ENCODE data around the gene INAVA. TPM values are rescaled to one million over a fixed set of nuclear protein-coding genes. Genes with fewer than 3 reads are reported as not detected.
"Not testable (repeated sequence)": the region's sequence is repeated elsewhere in the genome, so short reads cannot be mapped to it uniquely, and the experiment has no call there.

The INAVA gene
- total RNA-seq, 1 donor from 2014 or later = not detected

DNA sequence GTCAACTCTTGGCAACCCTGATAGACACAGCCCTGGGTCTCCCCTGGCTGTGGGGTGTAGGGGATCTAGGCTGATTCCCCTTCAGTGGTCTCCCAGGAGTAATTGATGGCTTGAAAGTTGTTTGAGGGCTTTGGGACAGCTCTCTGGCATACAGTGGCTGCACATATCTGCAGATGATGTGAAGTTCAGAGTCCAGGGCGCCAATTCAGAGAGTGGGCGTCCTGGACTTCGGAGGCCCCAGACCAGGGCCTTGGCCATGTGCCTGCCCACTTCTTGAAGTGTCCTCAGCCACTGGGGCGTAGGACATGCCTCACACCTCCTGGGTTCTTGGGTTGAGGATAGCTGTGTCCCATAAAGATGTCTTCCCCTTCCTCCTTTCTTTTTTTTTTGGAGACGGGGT lies 2.6 kb downstream of the INAVA start:
- no peak for DNase-seq (ENCODE audit: low read depth in 2 of 2)

DNA sequence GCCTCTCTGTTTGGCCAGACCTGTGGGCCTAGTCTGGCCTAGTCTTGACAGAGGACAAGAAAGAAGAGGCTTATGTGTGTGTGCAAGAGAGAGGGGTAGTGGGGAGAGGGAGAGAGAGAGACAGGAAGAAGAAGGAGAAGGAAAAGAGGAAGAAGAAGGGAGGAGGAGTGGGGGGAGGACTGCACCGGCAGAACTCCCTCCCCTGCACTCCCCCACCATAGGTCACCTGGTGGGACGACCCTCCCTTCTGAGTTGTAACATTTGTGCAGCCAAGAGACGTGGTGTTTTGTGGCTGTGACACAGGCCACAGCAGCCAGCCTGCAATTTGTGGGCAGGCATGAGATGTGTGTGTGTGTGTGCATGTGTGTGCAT lies 4.3 kb downstream of the INAVA start:
- DNase-seq (ENCODE audit: low read depth in 2 of 2) = no peak

DNA sequence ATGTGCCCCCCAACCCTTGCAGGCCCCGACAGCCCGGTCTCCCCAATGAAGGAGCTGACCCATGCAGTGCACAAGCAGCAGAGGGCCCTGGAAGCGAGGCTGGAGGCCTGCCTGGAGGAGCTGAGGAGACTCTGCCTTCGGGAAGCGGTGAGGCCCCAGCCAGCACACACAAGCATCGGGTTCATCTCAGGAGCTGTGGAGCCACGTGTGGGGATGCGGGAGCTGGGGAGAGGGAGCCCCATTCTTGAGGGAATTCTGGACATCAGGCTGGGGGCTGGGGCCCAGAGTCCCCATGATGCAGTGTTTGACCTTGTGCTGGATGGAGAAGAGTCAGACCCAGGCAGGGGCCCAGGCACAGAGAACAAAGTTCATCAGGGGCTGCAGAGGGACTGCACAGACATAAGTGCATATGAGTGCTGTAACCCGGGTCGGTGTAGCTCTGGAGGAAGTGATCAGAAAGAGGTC lies 4.8 kb downstream of the INAVA start:
- DNase-seq (ENCODE audit: low read depth in 2 of 2) = no peak

- DNase-seq (ENCODE audit: low read depth in 2 of 2) = no peak
These were observed 5.5 kb downstream of the INAVA start for GRCh38 chr1:200899954-200900867.

GRCh38 chr1:200900877-200901276 lies 6.2 kb downstream of the INAVA start:
- no peak for DNase-seq (ENCODE audit: low read depth in 2 of 2)

GRCh38 chr1:200901350-200901749 lies 6.7 kb downstream of the INAVA start:
- DNase-seq (ENCODE audit: low read depth in 2 of 2) = no peak

- no peak for DNase-seq (ENCODE audit: low read depth in 2 of 2)
These were observed 7.2 kb downstream of the INAVA start for GRCh38 chr1:200901796-200902444.

DNA sequence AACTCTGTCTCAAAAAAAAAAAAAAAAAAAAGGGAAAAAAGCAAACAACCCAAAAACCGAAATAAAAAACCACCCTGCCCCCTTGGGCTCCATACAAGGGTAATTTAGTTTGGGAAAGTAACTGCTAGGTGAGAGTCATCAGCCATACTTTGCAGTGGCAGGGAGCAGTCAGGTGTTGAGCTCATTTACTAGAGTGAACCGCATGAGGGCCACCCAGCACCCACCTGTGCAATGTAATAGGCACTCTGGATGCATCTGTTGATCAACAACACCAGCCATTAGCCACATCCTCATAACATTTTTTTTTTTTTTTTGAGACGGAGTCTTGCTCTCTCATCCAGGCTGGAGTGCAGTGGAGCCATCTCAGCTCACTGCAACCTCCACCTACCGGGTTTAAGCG lies 9.1 kb downstream of the INAVA start:
- DNase-seq (ENCODE audit: low read depth in 2 of 2) = no peak

DNA sequence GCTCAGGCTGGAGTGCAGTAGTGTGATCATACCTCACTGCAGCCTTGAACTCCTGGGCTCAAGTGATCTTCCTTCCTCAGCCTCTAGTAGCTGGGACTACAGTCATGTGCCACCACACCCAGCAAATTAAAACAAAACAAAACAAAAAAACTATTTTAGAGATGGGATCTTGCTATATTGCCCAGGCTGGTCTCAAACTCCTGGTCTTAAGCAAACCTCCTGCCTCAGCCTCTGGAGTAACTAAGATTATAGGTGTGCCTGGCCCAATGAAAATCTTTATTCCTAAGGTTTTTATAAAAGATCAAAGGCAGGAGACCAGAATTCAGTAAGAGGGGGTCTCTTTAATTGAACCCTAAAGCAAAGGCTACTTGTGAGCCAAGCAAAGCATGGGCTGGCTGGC lies 10.1 kb downstream of the INAVA start:
- no peak for DNase-seq (ENCODE audit: low read depth in 2 of 2)

DNA sequence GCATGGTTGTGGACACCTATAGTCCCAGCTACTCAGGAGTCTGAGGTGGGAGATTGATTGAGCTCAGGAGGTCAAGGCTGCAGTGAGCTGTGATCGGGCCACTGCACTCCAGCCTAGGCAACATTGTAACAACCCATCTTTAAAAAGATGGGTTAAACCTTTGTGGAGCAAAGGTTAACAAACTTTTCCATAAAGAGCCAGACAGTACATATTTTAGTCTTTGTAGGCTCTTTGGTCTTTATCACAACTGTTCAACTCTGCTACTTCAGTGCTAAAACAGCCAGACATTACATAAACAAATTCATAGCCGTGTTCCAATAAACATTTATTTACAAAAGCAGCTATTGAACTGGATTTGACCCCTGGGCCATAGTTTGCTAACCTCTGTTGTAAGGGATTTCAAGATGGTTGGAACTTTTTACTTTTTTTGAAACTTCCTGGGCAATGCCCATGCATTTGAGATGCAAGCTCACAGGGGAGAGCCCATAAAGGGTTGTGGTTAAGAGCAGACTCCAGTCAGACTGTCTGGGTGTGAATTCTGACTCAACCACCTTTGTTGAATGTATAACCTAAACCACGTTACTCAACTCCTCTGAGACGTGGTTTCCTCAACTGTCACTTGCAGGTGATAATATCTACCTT lies 10.8 kb downstream of the INAVA start:
- DNase-seq (ENCODE audit: low read depth in 2 of 2) = no peak

DNA sequence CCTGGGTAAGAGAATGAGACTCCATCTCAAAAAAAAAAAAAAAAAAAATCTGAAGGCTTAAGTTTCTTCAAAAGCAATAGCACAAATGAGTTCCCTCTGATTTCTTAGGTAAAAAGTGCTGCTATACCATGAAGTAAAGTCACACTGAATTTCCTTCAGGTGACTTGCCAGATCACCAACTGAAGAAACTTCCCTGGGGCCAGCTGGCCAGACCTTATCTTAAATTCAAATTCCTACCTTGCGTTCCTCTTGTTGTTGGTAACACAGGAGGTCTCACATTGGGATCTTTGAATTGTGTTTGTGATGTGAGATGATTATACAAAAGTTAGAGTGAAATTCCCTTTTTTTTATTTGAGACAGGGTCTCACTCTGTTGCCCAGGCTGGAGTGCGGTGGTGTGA lies 11.8 kb downstream of the INAVA start:
- DNase-seq (ENCODE audit: low read depth in 2 of 2) = no peak

DNA sequence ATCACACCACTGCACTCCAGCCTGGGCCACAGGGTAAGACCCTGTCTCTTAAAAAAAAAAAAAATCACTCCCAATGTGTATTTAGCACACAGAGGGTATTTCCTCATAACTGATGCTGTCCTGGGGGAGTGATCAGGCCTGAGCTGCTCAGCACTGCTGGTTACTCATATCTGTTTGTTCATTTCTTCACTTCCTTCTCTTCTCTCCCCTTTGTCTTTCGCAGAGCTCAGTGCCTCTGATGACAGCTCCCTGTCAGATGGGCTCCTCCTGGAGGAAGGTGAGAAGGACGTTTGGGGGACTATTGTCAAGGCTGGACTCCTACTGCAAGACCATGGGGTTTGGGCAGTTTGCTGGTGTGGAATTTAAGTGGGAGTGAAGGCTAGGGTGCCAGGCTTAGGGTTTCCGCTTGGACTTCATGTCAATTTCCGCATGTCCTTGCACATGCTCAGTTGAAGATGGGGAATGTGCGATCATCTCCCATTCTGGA lies 13.0 kb downstream of the INAVA start:
- no peak for DNase-seq (ENCODE audit: low read depth in 2 of 2)

DNA sequence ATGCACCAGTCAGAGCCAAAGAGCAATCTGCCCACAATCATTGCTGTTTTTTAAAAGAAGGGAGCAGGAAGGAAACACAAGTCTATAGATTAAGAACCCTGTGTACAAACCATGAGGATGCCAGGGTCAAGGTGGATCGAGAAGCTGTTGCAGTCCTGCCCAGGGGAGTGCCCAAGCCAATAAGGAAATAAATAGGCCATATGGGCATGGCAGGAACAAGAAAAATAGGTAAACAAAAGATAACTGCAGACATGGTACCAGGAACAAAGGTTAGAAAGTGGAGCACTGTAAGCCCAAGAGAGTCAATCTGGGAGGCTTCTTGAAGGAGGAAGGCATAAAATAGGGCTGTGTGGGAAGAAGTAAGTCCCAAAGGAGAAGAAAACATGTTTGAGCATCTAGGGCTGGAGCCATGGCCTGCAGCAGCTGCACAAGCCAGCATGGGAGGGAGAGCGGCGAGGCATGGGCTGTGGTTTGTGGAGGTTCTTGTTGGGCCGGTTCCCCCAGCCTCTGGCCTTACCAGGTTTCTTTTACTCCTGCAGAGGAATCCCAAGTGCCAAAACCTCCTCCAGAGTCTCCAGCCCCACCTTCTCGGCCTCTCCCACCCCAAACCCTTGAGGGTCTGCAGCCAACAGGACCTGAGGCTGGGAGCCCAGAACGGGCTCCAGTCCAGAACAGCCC lies 13.6 kb downstream of the INAVA start:
- no peak for DNase-seq (ENCODE audit: low read depth in 2 of 2)

DNA sequence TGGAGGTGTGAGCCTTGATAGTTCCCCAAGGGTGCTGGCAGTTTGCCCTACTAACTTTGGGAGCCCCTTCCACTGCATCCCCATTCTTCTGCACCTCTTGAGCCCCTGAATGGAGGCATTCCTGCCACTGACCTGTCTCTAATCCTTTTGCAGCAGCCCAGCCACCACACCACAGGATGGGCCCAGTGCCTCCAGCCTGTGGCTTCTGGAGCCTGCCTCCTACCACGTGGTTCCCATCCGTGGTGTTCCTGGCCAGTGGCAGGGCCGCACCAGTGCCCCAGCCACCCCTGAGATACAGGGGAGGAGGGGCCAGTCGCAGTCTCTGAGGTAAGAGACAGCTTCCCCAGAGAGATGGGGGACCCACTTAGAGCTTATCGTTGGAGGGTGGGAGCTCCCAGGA lies 14.4 kb downstream of the INAVA start:
- no peak for DNase-seq (ENCODE audit: low read depth in 2 of 2)

DNA sequence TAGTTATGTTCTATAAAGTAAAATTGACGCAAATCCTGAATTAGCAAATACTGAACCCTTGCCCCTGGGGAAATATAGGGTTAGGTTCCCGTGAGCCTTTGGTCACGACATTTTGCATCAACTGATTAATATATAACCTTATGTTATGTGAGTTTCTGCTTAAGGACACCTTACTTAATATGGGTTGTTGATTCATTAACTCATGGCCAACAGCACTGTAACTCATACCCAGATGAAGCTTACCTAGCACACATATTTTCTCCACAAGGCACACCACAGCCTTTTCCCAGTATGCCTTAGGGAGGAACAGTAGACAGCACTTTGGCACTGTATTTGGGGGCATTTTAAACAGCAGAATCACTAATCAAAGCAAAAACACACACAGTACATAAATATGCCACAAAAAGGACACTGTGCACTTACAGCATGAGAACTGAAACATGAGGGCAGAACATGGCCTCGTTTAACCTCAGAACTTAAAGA lies 15.1 kb downstream of the INAVA start:
- no peak for DNase-seq (ENCODE audit: low read depth in 2 of 2)

GRCh38 chr1:200911361-200911760 lies 16.7 kb downstream of the INAVA start:
- no peak for DNase-seq (ENCODE audit: low read depth in 2 of 2)

DNA sequence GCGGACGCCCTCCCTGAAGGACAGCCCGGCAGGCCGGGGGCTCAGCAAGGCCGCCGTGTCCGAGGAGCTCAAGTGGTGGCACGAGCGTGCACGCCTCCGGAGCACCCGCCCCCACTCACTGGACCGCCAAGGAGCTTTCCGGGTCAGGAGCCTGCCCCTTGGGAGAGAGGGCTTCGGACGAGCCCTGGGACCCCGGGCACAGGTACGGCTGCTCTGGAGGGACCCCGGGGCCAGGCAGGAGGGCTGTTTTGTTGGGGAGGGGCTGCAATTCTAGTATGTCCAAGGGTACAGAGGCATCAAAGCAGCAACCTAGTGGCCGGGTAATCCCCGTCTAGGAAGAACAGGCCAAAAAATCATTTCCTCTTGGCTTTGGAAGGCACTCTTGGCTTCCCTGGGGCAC lies 17.2 kb downstream of the INAVA start:
- not testable (repeated sequence) for DNase-seq (ENCODE audit: low read depth in 2 of 2)

GRCh38 chr1:200912737-200913407 lies 18.2 kb downstream of the INAVA start:
- DNase-seq (ENCODE audit: low read depth in 2 of 2) = no peak

DNA sequence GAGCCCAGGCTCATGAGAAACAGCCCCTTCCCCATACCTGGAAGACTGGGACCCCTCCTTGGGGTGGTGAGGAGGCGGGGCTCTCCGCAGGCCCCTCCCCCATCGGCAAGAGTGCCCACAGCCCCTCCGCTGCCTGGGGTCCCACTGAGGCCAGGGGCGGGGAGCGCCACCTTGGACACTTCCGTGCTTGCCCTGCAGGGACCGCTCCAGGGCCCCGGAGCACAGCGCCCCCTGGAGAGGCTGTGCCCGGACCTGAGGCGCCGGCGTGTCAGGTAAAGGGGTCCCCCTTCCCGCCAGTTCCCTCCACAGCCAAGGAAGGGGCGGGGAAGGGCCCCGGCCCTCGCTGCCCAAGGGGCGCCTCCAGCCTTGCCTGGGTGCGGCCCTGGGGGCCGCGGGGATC lies 21.5 kb downstream of the INAVA start:
- DNase-seq (ENCODE audit: low read depth in 2 of 2) = no peak

GRCh38 chr1:200916681-200917080 lies 22.0 kb downstream of the INAVA start:
- DNase-seq (ENCODE audit: low read depth in 2 of 2) = no peak

- DNase-seq (ENCODE audit: low read depth in 2 of 2) = no peak
These were observed 22.7 kb downstream of the INAVA start for GRCh38 chr1:200917291-200917817.
